HG03159 (cell line): ENCODE measurements around the gene ADAP1.

Experiments used
- ATAC-seq: cut with Tn5 transposase; IDR thresholded peaks from one replicate; pipeline ENCODE4 v1.9.1; 2021; ENCODE audit warnings: mild to moderate bottlenecking, moderate library complexity; ENCODE audit not compliant: unreplicated experiment

ADAP1 gene

DNA sequence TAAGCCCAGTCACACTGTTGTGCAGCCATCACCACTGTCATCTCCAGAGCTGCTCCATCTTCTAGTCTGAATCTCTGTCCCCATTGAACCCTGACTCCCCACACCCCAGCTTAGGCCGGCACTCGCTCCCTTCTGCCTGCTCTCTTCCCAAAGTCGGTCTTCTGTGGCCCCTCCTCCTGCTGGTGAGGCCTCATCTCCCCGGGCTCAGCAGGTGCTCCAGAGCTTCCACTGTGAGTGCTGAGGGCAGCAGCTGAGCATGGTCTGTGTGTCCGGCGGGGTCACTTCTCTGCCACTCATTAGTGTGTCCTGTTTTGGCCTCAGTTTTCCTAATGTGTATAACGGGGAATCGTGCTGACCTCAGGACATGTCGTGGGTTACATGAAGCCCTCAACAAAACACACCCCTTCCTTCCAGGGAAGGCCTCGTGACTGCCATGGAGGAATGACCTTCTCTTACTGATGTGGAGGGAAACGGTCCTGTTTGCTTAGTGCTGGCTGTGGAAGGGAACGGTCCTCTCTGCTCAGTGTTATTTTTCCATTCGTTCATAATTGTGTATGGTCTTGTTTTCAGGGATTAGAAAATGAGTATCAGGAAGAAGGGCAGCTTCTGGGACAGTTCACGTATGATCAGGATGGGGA lies 82.5 kb downstream of the ADAP1 start:
- ATAC-seq: no peak

DNA sequence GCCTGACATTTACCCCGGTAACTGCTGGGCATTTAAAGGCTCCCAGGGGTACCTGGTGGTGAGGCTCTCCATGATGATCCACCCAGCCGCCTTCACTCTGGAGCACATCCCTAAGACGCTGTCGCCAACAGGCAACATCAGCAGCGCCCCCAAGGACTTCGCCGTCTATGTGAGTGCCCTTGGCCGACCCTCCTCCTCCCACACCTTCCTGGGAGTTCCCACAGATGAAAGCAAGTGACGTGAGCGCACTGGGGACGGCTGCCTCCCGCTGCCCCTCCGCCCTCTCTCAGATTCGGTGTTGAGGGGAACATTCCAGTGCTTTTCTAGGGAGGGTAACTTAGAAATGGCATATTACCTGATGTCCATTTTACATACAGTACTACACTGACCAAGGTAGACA lies 85.1 kb downstream of the ADAP1 start:
- no peak for ATAC-seq

DNA sequence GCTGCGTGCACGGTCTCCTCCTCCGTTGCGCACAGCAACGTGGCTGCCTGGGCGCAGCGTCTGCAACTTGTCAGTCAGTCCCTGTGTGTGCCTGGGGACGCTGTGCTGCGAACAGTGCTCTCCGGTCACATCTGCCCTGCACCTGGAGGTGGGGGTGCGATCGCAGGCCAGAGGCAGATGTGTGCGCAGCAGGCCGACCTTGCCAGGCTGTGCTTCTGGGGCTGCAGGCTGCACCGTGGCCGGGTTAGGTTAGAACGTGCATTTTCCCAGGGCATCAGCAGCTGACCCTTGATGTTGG lies 86.3 kb downstream of the ADAP1 start:
- ATAC-seq: no peak

DNA sequence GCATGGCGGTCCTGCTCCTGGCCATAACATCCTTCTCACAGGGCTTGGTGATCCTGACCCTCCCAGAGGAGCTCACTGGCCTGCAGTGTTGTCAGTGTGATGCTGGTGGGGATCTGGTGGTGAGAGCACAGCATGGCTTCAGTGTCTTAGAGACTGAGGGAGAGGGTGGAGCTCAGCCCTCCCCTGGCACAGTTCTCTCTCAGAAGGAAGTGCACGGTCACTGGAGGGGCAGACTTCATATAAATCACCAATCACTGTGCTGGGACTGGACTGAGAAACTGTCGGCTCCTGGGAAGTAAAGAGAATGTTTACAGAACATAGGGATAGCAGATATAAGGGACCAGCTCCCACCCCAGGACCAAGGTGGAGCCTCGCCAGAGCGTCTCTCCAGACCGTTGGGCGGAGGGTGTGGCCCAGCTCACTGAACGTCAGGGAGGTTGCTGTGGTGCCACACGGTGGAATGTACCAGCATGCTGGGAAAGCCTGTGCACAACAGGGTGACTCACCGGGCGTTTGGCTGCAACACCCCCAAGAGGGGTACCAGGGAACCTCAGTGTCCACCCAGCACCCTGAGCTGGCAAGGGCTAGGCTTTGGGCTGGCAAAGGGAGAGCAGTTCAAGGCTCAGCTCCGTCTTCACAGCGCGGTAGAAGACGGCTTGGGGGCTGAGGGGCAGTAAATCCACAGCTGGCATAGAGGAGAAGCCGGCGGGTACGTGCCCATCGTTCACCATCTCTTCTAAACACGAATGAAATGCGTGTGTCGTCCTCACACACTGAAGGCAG lies 86.9 kb downstream of the ADAP1 start:
- no peak for ATAC-seq

DNA sequence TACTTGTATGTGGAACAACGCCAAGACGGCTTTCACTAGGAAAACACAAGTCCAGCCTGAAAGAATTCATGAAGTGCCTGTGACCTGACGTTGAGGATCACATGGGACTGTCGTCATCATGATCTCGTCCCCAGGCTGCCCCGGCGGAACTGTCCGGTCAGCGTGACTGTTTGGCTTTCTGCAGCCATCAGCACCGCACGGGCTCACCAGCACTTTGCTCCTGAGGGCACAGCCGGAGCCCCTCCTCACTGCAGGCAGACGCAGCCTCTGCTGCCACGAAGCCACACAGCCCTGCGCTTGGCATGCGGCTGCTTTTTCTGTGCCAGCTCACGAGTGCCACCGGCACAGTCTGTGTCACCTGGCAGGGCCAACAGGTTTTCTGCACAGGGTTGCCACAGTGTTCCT lies 87.5 kb downstream of the ADAP1 start:
- ATAC-seq: no peak

DNA sequence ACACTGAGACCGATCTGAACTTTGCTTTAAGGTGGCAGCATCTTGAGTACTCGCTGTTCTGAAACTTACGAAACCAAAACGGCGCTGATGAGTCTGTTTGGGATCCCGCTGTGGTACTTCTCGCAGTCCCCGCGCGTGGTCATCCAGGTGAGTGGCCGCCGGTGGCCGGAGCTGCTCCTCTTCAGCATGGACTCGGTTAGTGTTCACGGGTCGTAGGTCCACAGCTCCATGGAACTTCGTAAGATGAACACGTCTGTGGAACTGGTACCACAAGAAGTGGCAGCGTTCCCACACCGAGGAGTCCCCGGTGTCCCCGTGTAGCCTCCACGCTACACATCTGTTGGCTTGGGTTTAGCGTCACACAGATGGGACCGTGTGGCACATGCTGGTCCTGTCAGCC lies 88.6 kb downstream of the ADAP1 start:
- ATAC-seq: no peak

DNA sequence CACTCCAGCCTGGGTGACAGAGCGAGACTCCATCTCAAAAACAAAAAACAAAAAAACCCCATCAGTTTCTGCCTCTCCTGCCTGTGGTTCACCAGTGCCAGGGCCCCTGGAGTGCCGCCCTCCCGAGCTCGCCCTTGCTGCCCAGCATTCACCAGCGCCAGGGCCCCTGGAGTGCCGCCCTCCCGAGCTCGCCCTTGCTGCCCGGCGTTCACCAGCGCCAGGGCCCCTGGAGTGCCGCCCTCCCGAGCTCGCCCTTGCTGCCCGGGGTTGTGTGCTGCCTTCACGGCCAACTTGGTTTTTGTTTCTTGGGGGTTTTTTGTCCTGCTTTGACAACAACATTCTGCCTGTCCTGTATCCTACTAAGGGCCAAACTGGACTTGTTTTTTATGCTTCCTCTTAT lies 91.4 kb downstream of the ADAP1 start:
- no peak for ATAC-seq

DNA sequence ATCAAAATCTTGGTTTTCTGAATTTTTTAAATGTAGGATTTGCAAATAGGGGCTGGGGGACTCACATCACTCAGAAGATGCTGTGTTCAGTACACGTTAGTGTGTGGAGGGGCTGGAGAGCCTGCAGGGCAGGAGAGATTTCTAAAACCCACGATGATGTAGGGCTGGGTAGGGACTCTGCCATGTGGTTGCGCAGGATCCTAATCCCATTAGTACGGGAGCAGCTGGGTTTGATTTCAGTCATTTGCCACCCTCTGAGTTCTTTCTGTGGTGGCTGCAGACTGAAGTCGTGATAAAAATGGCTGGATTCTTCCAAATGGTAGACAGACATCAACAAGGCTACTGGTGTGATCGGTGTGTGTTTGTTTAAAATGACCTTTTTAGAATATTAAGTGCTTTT lies 92.3 kb downstream of the ADAP1 start:
- no peak for ATAC-seq

DNA sequence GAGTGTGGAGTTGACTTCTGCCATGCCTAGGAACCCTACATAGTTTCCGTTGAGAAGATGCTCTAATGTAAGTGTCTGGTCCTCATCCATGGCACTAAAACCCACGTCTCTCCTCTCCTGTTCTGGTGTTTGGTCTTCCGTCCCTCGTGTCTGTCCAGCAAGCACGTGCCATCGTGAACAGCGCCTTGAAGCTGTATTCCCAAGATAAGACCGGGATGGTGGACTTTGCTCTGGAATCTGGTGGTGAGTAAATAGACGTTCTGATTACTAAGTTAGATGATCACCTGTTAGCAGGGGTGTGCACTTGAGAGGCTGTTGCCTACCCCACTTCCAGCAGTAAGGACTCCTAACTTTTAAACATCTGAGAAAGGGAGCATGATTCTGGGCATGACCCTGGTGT lies 93.3 kb downstream of the ADAP1 start:
- ATAC-seq: no peak

DNA sequence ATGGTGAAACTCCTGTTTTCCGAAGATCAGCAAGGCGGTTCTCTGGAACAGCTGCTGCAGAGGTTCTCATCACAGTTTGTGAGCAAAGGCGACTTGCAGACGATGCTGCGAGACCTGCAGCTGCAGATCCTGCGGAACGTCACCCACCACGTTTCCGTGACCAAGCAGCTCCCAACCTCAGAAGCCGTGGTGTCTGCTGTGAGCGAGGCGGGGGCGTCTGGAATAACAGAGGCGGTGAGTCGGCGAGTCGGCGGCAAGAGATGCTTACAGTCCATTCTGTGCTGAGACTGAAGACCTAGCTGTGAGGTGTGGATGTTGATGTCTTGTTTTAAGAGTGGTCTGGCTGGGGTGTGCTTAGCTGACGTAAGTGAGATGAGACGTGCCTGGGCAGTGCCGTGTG lies 94.3 kb downstream of the ADAP1 start:
- ATAC-seq: no peak

DNA sequence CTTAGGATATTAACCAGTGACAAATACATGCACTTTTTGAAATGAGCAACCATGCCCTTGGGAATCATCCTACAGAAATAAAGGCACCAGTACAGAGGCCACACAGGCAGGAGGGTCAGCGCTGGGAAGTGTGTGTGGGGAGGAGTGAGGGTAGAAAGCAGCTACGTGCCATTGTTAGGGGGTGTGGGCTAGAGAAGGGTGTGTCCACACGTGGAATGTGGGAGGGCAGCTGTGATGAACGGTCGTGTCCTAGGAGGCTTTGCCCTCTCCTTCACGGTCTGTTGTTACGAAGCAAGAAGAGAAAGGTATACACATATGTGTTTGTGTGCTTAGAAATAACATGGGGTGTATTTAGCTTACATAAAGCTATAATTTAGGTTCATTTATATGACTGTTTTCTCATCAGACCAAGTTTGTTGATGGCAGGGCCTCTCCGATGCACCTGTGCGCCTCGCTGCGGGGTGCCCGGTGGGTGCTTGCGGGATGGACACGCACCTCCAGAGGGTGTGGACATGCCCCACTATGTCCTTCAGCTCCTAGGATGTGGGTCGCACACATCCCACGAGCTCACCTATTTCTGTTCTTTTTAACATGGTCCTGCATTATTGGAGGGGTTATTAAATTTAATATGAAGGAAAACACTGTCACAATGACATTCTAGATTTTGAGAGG lies 95.0 kb downstream of the ADAP1 start:
- no peak for ATAC-seq

DNA sequence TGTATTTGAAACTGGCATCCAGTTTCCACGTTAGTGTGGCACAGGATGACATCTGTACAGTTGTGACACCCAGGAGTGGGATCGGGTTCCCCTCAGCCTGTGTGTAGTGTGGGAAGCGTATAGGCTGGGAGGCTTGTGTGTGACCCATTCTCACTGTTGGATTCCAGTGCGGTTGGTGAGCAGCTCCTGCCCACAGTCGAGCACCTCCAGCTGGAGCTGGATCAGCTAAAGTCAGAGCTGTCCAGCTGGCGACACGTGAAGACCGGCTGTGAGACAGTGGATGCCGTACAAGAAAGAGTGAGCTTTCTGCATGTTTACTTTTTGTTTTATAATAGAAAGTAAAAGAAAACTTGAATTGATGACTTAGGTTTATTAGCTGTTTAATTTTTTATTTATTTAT lies 96.8 kb downstream of the ADAP1 start:
- no peak for ATAC-seq

DNA sequence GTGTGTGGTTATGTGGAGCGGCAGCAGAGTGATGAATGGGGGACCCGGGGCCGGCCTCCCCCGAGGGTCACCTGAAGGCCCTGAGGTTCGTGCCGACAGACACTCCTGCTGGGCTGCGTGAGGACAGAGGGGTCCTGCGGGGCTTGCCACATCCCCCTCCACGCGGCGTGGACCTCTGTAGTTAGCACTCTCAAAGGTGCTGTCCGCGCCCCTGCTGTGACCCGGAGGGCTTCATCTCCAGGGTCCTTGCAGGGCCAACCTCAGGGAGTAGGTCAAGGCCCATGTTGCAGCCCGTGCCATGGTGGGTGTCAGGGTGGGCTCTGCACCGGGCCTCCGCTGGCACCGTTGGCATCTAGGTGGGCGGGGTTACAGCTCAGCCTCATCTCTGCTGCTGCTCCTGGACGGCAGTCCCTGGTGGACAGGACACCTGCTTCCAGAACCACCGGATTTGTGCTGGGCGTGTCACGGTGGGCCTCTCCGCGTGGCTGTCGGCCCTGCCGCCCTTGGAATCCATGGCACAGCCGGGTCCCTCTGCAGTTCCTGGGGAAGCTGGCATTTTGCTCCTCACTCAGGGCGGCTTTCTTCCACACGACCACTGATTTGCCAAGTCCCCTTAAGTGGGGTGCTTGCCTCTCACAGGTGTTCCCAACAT lies 97.9 kb downstream of the ADAP1 start:
- no peak for ATAC-seq

DNA sequence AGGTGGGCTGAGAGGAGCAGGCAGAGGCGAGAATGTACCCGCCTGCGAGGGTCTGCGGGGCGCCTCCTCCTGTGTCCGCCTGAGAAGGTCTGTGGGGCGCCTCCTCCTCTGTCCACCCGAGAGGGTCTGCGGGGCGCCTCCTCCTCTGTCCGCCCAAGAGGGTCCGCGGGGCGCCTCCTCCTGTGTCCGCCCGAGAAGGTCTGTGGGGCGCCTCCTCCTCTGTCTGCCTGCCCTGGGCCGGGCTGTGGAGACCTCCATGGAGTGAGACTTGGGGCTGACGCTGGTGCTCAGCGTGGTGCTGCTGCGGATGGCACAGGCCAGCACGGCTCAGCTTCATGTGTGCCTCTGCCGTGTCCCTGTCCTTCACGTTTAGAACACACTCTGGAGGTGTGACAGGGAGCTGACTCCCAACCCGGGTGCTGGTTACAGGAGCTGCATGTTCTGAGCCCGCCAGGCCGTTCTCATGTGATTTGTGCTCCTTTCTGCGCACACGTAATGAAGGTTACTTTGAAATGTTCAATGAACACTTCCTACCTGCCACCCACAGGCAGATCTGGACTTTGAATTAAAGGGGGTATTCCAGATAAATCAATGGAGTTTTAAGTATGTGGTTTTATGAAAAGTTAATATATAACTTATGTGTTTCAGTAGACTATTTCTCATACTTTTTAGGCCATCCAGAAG lies 98.7 kb downstream of the ADAP1 start:
- no peak for ATAC-seq

DNA sequence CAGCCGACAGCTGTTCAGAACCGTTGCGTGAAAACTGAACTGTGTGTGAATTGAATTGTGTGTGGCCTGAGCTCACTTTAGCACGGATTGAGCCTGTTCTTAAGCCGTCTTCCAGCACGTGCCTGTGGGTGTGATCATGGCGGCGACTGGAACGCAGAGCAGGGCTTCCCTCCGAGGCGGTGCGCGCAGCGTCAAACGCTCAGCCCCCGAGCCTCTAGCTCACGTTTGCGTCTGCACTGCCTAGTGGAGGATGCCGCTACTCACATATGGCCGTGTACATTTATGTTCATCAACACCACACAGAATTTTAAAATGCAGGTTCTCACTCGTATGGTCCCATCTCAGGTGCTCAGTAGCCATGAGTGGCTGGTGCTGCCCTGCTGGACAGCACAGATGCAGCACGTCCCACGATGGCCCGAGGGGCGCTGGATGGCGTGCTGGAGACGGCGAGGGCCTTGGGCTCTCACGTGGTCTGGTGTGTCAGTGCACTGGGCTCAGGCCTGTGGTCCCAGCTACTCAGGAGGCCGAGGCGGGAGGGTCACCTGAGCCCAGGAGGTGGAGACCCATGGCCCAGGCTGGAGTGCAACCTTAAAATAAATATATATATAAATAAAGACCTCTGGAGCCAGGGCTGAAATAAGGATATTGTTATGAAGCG lies 100.2 kb downstream of the ADAP1 start:
- no peak for ATAC-seq

DNA sequence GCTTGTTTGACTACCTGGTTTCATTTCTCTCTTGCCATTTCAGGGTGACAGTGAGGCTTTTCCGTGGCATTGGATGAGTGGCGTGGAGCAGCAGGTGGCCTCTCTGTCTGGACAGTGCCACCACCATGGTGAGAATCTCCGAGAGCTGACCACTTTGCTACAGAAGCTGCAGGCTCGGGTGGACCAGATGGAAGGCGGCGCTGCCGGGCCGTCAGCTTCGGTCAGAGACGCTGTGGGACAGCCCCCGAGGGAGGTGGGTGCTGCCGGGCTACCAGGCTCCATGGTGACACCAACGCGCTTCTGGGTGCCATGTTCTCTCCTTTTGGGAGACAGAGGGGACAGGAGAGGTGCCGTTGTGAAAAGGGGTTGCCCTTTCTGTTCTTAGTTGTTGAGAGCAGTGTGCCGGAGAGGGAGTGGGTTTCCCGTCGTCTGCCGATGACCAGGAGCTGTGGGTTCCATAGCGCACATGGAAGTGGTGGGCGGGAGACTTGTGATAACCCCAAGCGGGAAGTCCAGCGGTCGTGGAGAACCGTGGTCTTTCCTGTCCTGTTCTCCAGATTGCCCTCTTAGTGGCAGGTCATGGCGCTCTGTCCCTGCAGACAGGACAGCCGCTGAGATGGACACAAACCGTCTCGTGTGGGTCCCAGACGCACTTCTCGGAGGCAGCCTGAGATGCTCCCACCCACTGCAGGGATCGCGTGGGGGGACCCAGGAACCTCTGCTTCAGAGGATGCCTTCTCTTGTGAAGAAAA lies 100.9 kb downstream of the ADAP1 start:
- ATAC-seq: no peak

DNA sequence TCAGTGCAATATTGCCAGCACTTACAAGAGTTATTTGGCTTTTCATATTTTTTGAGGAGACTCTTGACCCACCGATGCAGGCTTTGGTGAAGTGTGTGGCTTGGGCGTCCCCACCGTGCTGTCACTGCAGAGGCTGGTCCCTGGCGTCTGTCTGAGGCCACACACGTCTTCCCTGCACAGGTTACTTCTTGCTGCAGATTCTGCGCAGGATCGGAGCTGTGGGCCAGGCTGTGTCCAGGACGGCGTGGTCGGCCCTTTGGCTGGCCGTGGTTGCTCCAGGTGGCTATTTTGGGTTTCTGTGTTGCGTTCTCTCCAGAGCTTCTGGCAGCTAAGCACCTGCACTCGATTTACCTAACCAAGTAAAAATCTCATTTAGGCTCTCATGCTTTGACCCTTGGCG lies 103.3 kb downstream of the ADAP1 start:
- ATAC-seq: no peak

DNA sequence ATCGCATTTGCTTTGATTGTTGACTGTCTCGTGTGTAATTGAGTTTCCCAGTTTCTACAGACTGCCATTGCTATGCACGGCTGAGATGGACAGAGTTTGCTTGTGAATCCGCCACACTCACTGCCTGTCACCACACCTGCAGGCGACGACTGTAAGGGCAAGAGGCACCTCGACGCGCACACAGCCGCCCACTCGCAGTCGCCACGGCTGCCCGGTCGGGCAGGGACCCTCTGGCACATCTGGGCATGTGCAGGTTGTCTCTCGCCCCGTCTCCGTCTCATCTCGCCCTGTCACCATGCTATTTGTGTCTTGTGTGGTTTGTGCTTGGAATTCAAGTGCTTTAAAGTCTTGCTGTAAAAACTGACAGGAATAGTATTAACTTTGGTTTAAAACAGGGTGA lies 104.7 kb downstream of the ADAP1 start:
- no peak for ATAC-seq

DNA sequence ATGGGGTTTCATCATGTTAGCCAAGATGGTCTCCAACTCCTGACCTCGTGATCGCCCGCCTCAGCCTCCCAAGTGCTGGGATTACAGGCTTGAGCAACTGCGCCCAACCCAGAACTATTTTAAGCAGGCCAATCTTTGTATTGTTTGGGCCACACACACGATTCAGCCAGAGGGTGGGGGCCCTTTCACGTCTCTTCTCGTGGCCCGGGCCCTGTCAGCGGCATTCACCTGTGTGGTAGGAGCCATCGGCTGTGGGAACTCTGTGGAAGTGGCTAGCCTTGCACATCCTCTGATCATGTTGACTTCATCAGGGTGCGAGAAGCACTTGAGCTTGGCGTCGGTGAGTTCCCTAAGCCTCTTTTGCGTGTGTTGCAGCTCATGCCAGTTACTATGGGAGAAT lies 105.3 kb downstream of the ADAP1 start:
- no peak for ATAC-seq
